ENCODE measurements around the gene ZMYND8.

- TF ChIP-seq CTCF (IDR thresholded peaks at IDR 0.05) (no peak), POLR2A (IDR thresholded peaks at IDR 0.05) (no peak)
Measured at GRCh38 chr20:47303736-47304135, 52.8 kb downstream of the ZMYND8 start.
